ENCODE results near the gene SERPINA1.

GRCh38 chr14:94357166-94357565 is 31.2 kb downstream of the SERPINA1 start:
- TF ChIP-seq EZH2 (IDR thresholded peaks at IDR 0.05; ENCODE audit: borderline replicate concordance, insufficient read depth, low read depth, low read length, poor library complexity, severe bottlenecking) (no peak), CTCF (IDR thresholded peaks at IDR 0.05) (no peak)

Measured in B cell (primary cell).